Measurements from ENCODE around the gene ATF4. TPM values are rescaled to one million over a fixed set of nuclear protein-coding genes. Genes with fewer than 3 reads are reported as not detected.
"Not testable (repeated sequence)": the region's sequence is repeated elsewhere in the genome, so short reads cannot be mapped to it uniquely, and the experiment has no call there.

The ATF4 gene
- total RNA-seq, 1 donor: 590 TPM

DNA sequence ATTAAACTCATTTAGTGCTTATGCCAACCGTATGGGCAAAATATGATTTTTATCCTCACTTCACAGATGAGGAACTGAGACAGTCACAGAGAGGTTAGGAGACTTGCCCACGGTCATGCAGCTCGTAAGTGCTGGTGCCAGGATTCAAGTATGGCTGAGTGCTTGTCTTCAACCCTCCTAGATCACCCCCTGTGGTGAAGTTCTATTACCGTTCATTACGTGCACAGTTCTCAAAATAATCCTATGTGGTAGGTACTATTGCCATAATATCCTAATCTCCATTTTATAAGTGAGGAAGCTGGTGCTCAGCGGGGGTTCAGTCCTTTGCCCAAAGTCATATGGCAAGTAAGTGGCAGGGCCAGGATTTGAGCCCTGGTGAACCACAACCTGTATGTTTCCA, 16.7 kb upstream of the ATF4 start:
- H3K4me3 ChIP-seq (ENCODE audit: insufficient read depth, low read length): peak overlapping the region; percentile 96
- peaks cover 27% of the 10 kb centered on the region for H3K4me1 ChIP-seq (ENCODE audit: insufficient read depth, low read length)
- peaks cover 62% of the 10 kb centered on the region for H3K79me2 ChIP-seq (ENCODE audit: insufficient read depth, low read length)
- TF ChIP-seq, protein P1, sequence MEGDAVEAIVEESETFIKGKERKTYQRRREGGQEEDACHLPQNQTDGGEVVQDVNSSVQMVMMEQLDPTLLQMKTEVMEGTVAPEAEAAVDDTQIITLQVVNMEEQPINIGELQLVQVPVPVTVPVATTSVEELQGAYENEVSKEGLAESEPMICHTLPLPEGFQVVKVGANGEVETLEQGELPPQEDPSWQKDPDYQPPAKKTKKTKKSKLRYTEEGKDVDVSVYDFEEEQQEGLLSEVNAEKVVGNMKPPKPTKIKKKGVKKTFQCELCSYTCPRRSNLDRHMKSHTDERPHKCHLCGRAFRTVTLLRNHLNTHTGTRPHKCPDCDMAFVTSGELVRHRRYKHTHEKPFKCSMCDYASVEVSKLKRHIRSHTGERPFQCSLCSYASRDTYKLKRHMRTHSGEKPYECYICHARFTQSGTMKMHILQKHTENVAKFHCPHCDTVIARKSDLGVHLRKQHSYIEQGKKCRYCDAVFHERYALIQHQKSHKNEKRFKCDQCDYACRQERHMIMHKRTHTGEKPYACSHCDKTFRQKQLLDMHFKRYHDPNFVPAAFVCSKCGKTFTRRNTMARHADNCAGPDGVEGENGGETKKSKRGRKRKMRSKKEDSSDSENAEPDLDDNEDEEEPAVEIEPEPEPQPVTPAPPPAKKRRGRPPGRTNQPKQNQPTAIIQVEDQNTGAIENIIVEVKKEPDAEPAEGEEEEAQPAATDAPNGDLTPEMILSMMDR (IDR thresholded peaks at IDR 0.05; ENCODE audit: extremely low read depth, low read depth, low read length): no peak
- H4K20me1 ChIP-seq (ENCODE audit: insufficient read depth, low read length): peaks cover 36% of the 10 kb centered on the region
- H3K27me3 ChIP-seq (ENCODE audit: insufficient read depth, low read length): no peaks in the 10 kb centered on the region
- peaks cover 41% of the 10 kb centered on the region for H3K36me3 ChIP-seq (ENCODE audit: insufficient read depth, low read length)
- H3K27ac ChIP-seq (ENCODE audit: low read depth, low read length): peak overlapping the region; percentile 62
- H3K9me3 ChIP-seq (ENCODE audit: low read depth, low read length): no peaks in the 10 kb centered on the region
- peak; percentile 73 for DNase-seq (ENCODE audit: insufficient read length, low spot score, missing footprints)
- peak overlapping the region; percentile 99 for H3K4me2 ChIP-seq (ENCODE audit: insufficient read depth, low read length)
- no peak overlapping the region for H2AFZ ChIP-seq (ENCODE audit: low read length)

DNA sequence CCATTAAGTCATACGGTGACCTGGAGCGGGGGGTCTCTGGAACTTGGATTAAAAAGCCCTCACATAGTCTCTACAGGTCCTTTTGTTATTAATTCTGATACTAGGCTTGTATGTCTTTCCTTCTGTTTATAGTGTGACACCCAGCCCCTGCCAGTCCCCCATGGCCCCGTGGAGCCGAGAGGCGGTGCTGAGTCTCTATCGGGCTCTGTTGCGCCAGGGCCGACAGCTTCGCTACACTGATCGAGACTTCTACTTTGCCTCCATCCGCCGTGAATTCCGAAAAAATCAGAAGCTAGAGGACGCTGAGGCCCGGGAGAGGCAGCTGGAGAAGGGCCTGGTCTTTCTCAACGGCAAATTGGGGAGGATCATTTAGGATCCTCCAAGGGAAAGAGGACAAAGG, 16.3 kb upstream of the ATF4 start:
- H3K4me2 ChIP-seq (ENCODE audit: insufficient read depth, low read length): peak overlapping the region; percentile 99
- peaks cover 66% of the 10 kb centered on the region for H3K79me2 ChIP-seq (ENCODE audit: insufficient read depth, low read length)
- no peaks in the 10 kb centered on the region for H3K27me3 ChIP-seq (ENCODE audit: insufficient read depth, low read length)
- H3K36me3 ChIP-seq (ENCODE audit: insufficient read depth, low read length): peaks cover 42% of the 10 kb centered on the region
- H3K9me3 ChIP-seq (ENCODE audit: low read depth, low read length): no peaks in the 10 kb centered on the region
- peaks cover 27% of the 10 kb centered on the region for H3K4me1 ChIP-seq (ENCODE audit: insufficient read depth, low read length)
- H3K4me3 ChIP-seq (ENCODE audit: insufficient read depth, low read length): no peak overlapping the region
- TF ChIP-seq, protein P1 (IDR thresholded peaks at IDR 0.05; ENCODE audit: extremely low read depth, low read depth, low read length): no peak
- H3K27ac ChIP-seq (ENCODE audit: low read depth, low read length): no peak overlapping the region
- H2AFZ ChIP-seq (ENCODE audit: low read length): no peak overlapping the region
- DNase-seq (ENCODE audit: insufficient read length, low spot score, missing footprints): no peak
- peaks cover 36% of the 10 kb centered on the region for H4K20me1 ChIP-seq (ENCODE audit: insufficient read depth, low read length)

DNA sequence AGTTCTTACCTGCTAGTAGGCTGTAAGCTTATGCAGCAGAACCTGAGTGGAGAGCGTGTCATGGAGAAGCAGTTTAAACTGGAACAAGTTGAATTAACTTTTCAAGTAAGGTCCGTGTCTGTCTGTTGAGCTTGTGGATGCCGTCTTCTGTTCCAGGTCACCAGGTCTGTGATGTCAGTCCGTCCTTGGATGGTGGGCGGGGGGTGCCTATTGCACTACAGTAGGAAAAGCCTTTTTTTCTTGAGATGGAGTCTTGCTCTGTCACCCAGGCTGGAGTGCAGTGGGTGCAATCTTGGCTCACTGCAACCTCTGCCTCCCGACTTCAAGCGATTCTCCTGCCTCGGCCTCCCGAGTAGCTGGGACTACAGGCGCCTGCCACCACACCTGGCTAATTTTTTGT, 13.3 kb upstream of the ATF4 start:
- Histone ChIP-seq H4K20me1 (ENCODE audit: insufficient read depth, low read length) (peaks cover 47% of the 10 kb centered on the region), H3K4me1 (ENCODE audit: insufficient read depth, low read length) (peaks cover 12% of the 10 kb centered on the region), H3K36me3 (ENCODE audit: insufficient read depth, low read length) (peaks cover 70% of the 10 kb centered on the region), H3K79me2 (ENCODE audit: insufficient read depth, low read length) (peaks cover 88% of the 10 kb centered on the region)
- H3K27ac ChIP-seq (ENCODE audit: low read depth, low read length); DNase-seq (ENCODE audit: insufficient read length, low spot score, missing footprints); H3K4me2 ChIP-seq (ENCODE audit: insufficient read depth, low read length); H3K27me3 ChIP-seq (ENCODE audit: insufficient read depth, low read length); H3K4me3 ChIP-seq (ENCODE audit: insufficient read depth, low read length); H2AFZ ChIP-seq (ENCODE audit: low read length); H3K9me3 ChIP-seq (ENCODE audit: low read depth, low read length): not testable (repeated sequence)

DNA sequence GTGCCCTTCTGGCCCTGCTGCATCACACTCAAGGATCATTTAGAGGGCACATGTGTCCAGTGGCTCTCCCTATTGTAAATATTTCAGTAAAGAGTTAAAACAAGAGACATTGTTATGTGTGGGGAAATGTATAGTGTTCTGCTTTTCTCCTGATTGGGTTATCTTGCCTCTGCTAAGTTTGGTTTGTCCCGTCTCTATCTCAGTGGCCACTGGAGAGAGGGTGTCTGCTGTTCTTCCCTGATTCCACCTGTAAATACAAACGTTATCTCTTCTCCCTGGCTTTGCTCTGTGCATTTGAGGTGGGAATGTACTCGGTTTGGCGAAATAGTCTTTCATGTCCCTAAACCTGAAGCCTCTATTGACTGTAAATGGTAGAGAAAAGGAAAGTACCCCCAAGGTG, 12.0 kb upstream of the ATF4 start:
- Histone ChIP-seq H2AFZ (ENCODE audit: low read length) (no peak overlapping the region), H3K27me3 (ENCODE audit: insufficient read depth, low read length) (no peaks in the 10 kb centered on the region), H3K4me1 (ENCODE audit: insufficient read depth, low read length) (peaks cover 5% of the 10 kb centered on the region), H3K9me3 (ENCODE audit: low read depth, low read length) (no peaks in the 10 kb centered on the region), H3K79me2 (ENCODE audit: insufficient read depth, low read length) (peaks cover 75% of the 10 kb centered on the region), H3K27ac (ENCODE audit: low read depth, low read length) (no peak overlapping the region), H3K4me2 (ENCODE audit: insufficient read depth, low read length) (no peak overlapping the region), H3K4me3 (ENCODE audit: insufficient read depth, low read length) (no peak overlapping the region), H3K36me3 (ENCODE audit: insufficient read depth, low read length) (peaks cover 76% of the 10 kb centered on the region), H4K20me1 (ENCODE audit: insufficient read depth, low read length) (peaks cover 42% of the 10 kb centered on the region)
- DNase-seq (ENCODE audit: insufficient read length, low spot score, missing footprints): no peak
- TF ChIP-seq, protein P1 (IDR thresholded peaks at IDR 0.05; ENCODE audit: extremely low read depth, low read depth, low read length): no peak

All from osteoblast (primary cell).